NCI-H2107 treated with DMSO at 0.1 percent for 48 hours (cell line): Measurements from ENCODE around the gene MRPS6.

Experiments
- DNase-seq: peaks from one replicate; lab custom pipeline; 2025; ENCODE audit not compliant: unreplicated experiment; lab: John Stamatoyannopoulos, UW

Gene MRPS6

GRCh38 chr21:34100337-34100736, 27.0 kb downstream of the MRPS6 start:
- DNase-seq: no peak

GRCh38 chr21:34100790-34101189, 27.4 kb downstream of the MRPS6 start:
- DNase-seq: no peak

GRCh38 chr21:34105947-34106541, 32.7 kb downstream of the MRPS6 start:
- no peak for DNase-seq

- DNase-seq: no peak
Observed at GRCh38 chr21:34107606-34108005, 34.2 kb downstream of the MRPS6 start.

- no peak for DNase-seq
Observed at GRCh38 chr21:34109075-34109474, 35.7 kb downstream of the MRPS6 start.

- DNase-seq: no peak
Observed at GRCh38 chr21:34110594-34111202, 37.3 kb downstream of the MRPS6 start.

- DNase-seq: no peak
Observed at GRCh38 chr21:34112316-34113033, 39.1 kb downstream of the MRPS6 start.

- peak; percentile 25 for DNase-seq
Observed at GRCh38 chr21:34113842-34114241, 40.5 kb downstream of the MRPS6 start.

- no peak for DNase-seq
Observed at GRCh38 chr21:34115160-34115559, 41.8 kb downstream of the MRPS6 start.

- DNase-seq: no peak
Observed at GRCh38 chr21:34116569-34116968, 43.2 kb downstream of the MRPS6 start.

GRCh38 chr21:34120867-34121266, 47.5 kb downstream of the MRPS6 start:
- DNase-seq: no peak

- no peak for DNase-seq
Observed at GRCh38 chr21:34122047-34122446, 48.7 kb downstream of the MRPS6 start.

- DNase-seq: no peak
Observed at GRCh38 chr21:34123609-34124008, 50.2 kb downstream of the MRPS6 start.

- no peak for DNase-seq
Observed at GRCh38 chr21:34126269-34126668, 52.9 kb downstream of the MRPS6 start.

- no peak for DNase-seq
Observed at GRCh38 chr21:34126691-34127090, 53.3 kb downstream of the MRPS6 start.

- no peak for DNase-seq
Observed at GRCh38 chr21:34128124-34128523, 54.7 kb downstream of the MRPS6 start.

- no peak for DNase-seq
Observed at GRCh38 chr21:34128674-34129038, 55.3 kb downstream of the MRPS6 start.

- peak; percentile 97 for DNase-seq
Observed at GRCh38 chr21:34129039-34129891, 55.9 kb downstream of the MRPS6 start.

GRCh38 chr21:34129901-34130715, 56.7 kb downstream of the MRPS6 start:
- no peak for DNase-seq

GRCh38 chr21:34130716-34130985, 57.3 kb downstream of the MRPS6 start:
- no peak for DNase-seq

- DNase-seq: no peak
Observed at GRCh38 chr21:34131586-34131985, 58.2 kb downstream of the MRPS6 start.
